H9 (cell line): ENCODE data around the gene CYBB. TPM values are rescaled to one million over a fixed set of nuclear protein-coding genes. Genes with fewer than 3 reads are reported as not detected.

Source experiments
- DNase-seq: peaks from one replicate; pipeline ENCODE4 v3.0.0-alpha.2; 2017
- H2AFZ ChIP-seq: one replicate; pipeline ENCODE4 v1.6.1; 2013; ENCODE audit warnings: mild to moderate bottlenecking, low read length, control low read depth, moderate library complexity
- H2AK5ac ChIP-seq: 2 replicates; pipeline ENCODE4 v1.6.1; 2013; ENCODE audit warnings: low read length, control low read depth, mixed read lengths; ENCODE audit not compliant: insufficient read length
- H2BK120ac ChIP-seq: one replicate; pipeline ENCODE4 v1.6.1; 2013; ENCODE audit warnings: low read depth, mild to moderate bottlenecking, low read length, control low read depth, inconsistent platforms; ENCODE audit not compliant: poor library complexity, severe bottlenecking
- H2BK12ac ChIP-seq: 2 replicates; pipeline ENCODE4 v1.6.1; 2013; ENCODE audit warnings: low read length, control low read depth, mixed read lengths, low read depth; ENCODE audit not compliant: insufficient read length
- H2BK15ac ChIP-seq: 2 replicates; pipeline ENCODE4 v1.6.1; 2013; ENCODE audit warnings: low read depth, low read length, control low read depth
- H2BK20ac ChIP-seq: one replicate; pipeline ENCODE4 v1.6.1; 2013; ENCODE audit warnings: low read depth, mild to moderate bottlenecking, low read length, control low read depth, inconsistent platforms; ENCODE audit not compliant: poor library complexity, severe bottlenecking
- H2BK5ac ChIP-seq: 2 replicates; pipeline ENCODE4 v1.6.1; 2013; ENCODE audit warnings: low read length, control low read depth, mixed read lengths; ENCODE audit not compliant: insufficient read length
- H3K14ac ChIP-seq: 2 replicates; pipeline ENCODE4 v1.6.1; 2013; ENCODE audit warnings: low read length, control low read depth; ENCODE audit not compliant: insufficient read depth
- H3K18ac ChIP-seq: 2 replicates; pipeline ENCODE4 v1.6.1; 2013; ENCODE audit warnings: low read depth, mild to moderate bottlenecking, mixed read lengths, low read length, control low read depth; ENCODE audit not compliant: insufficient read length
- H3K23ac ChIP-seq: 2 replicates; pipeline ENCODE4 v1.6.1; 2013; ENCODE audit warnings: low read length, control low read depth, mixed read lengths, low read depth; ENCODE audit not compliant: insufficient read length
- H3K23me2 ChIP-seq: 2 replicates; pipeline ENCODE4 v1.6.1; 2013; ENCODE audit warnings: low read depth, mild to moderate bottlenecking, mixed read lengths, low read length, control low read depth; ENCODE audit not compliant: insufficient read length, poor library complexity, severe bottlenecking
- H3K27ac ChIP-seq: 2 replicates; pipeline ENCODE4 v1.5.1; 2013; ENCODE audit warnings: low read length, control low read depth, mixed read lengths, low read depth; ENCODE audit not compliant: insufficient read length
- H3K27me3 ChIP-seq: 2 replicates; pipeline ENCODE4 v1.6.1; 2013; ENCODE audit warnings: low read length, control low read depth, inconsistent platforms; ENCODE audit not compliant: insufficient read depth
- H3K4ac ChIP-seq: 2 replicates; pipeline ENCODE4 v1.6.1; 2013; ENCODE audit warnings: low read depth, mild to moderate bottlenecking, control low read depth, inconsistent platforms, low read length, moderate library complexity
- H3K4me1 ChIP-seq: 2 replicates; pipeline ENCODE4 v1.6.1; 2013; ENCODE audit warnings: low read length, control low read depth, inconsistent platforms; ENCODE audit not compliant: insufficient read depth
- H3K4me2 ChIP-seq: 2 replicates; pipeline ENCODE4 v1.6.1; 2013; ENCODE audit warnings: low read length, control low read depth, mixed read lengths; ENCODE audit not compliant: insufficient read length, insufficient read depth
- H3K56ac ChIP-seq: 2 replicates; pipeline ENCODE4 v1.6.1; 2013; ENCODE audit warnings: low read depth, mild to moderate bottlenecking, mixed read lengths, low read length, control low read depth; ENCODE audit not compliant: insufficient read length
- H3K79me1 ChIP-seq: 2 replicates; pipeline ENCODE4 v1.6.1; 2013; ENCODE audit warnings: low read depth, mild to moderate bottlenecking, moderate library complexity, low read length, control low read depth, inconsistent platforms; ENCODE audit not compliant: insufficient read depth, poor library complexity, severe bottlenecking
- H3K79me2 ChIP-seq: 2 replicates; pipeline ENCODE4 v1.6.1; 2013; ENCODE audit warnings: low read length, control low read depth, inconsistent platforms; ENCODE audit not compliant: insufficient read depth
- H3K9ac ChIP-seq: 2 replicates; pipeline ENCODE4 v1.6.1; 2013; ENCODE audit warnings: low read length, control low read depth, mixed read lengths; ENCODE audit not compliant: insufficient read length; ENCODE audit errors: extremely low read depth
- H3K9me3 ChIP-seq: one replicate; pipeline ENCODE4 v1.6.1; 2013; ENCODE audit warnings: low read depth, low read length, inconsistent platforms; ENCODE audit not compliant: control insufficient read depth
- H3T11ph ChIP-seq: one replicate; pipeline ENCODE4 v1.6.1; 2013; ENCODE audit warnings: mild to moderate bottlenecking, low read length, control low read depth, inconsistent platforms
- H4K20me1 ChIP-seq: one replicate; pipeline ENCODE4 v1.6.1; 2013; ENCODE audit not compliant: control insufficient read depth, insufficient read length, insufficient read depth
- H4K5ac ChIP-seq: 2 replicates; pipeline ENCODE4 v1.6.1; 2013; ENCODE audit warnings: low read depth, mild to moderate bottlenecking, mixed read lengths, low read length, control low read depth; ENCODE audit not compliant: insufficient read length
- H4K8ac ChIP-seq: replicated peaks from 2 replicates; pipeline ENCODE4 v1.6.1; 2013; ENCODE audit warnings: low read length, control low read depth, mixed read lengths, low read depth; ENCODE audit not compliant: insufficient read length
- H4K91ac ChIP-seq: 2 replicates; pipeline ENCODE4 v1.6.1; 2013; ENCODE audit warnings: low read depth, mild to moderate bottlenecking, moderate library complexity, mixed read lengths, low read length, control low read depth; ENCODE audit not compliant: insufficient read length
- H3K27ac Mint-ChIP-seq, 3 experiments: 2 replicates in 2 of 3; 3 replicates in 1 of 3; pipeline ENCODE4 v1.8.0; 2020 to 2021; ENCODE audit warnings: mixed read lengths in 3 of 3, mild to moderate bottlenecking in 1 of 3, moderate library complexity in 1 of 3
- H3K27me3 Mint-ChIP-seq: 2 replicates; pipeline ENCODE4 v1.8.0; 2021; ENCODE audit warnings: low read depth, mild to moderate bottlenecking, moderate library complexity, mixed read lengths
- H3K36me3 Mint-ChIP-seq, 3 experiments: 2 replicates in 2 of 3; 3 replicates in 1 of 3; pipeline ENCODE4 v1.8.0; 2020 to 2021; ENCODE audit warnings: low read depth in 3 of 3, mixed read lengths in 3 of 3; ENCODE audit not compliant: insufficient read depth in 1 of 3
- H3K4me1 Mint-ChIP-seq, 2 experiments: 2 replicates each; pipeline ENCODE4 v1.8.0; 2020; ENCODE audit warnings: mixed read lengths in 2 of 2
- H3K4me3 Mint-ChIP-seq, 2 experiments: 2 replicates in 1 of 2; 3 replicates in 1 of 2; pipeline ENCODE4 v1.8.0; 2020 to 2021; ENCODE audit warnings: mild to moderate bottlenecking in 2 of 2, mixed read lengths in 2 of 2, moderate library complexity in 1 of 2
- H3K9me3 Mint-ChIP-seq, 2 experiments: 2 replicates in 1 of 2; 3 replicates in 1 of 2; pipeline ENCODE4 v1.8.0; 2020; ENCODE audit warnings: mild to moderate bottlenecking in 2 of 2, mixed read lengths in 2 of 2, moderate library complexity in 1 of 2
- WGBS: extraction: QIAGEN DNeasy Blood & Tissue Kit; methylation state at CpG from one replicate; pipeline ENCODE4 v1.1.7; 2013; ENCODE audit warnings: missing lambda C conversion rate, low lambda C conversion rate, mixed read lengths; ENCODE audit not compliant: insufficient read length; ENCODE audit errors: extremely low coverage; 5-methylcytosine and 5-hydroxymethylcytosine counted together
- total RNA-seq: library from RNA; stranded (reverse); gene quantifications from 2 replicates; pipeline ENCODE4 v1.2.1, GENCODE V29; 2021
- TF ChIP-seq, protein P1 (sequence below): fragments of 200-600 bp; sonication (generic); conservative IDR thresholded peaks from 3 replicates; pipeline ENCODE4 v1.8.0; 2021; ENCODE audit warnings: antibody characterized with exemption, mild to moderate bottlenecking

The CYBB gene
- total RNA-seq, 1 experiment from 2014 or later = 0.07 TPM

DNA sequence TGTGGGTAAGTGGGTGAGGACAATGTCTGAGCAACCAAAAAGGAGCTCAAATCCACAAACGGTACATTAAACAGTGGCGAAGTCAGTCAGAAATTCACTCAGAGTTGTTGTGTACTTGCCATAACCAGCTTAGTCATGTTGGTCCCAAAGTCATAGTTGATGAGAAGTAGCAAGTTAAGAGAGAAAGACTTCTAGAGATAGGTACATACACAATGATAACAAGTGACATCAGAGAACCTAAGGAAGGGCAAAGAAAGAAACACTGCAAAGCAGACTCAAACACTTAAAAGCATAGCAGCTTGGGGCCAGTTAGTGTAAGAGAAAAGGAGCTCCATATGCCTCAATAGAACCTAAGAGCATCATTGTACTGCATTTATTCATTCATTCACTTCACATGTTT, 37.3 kb downstream of the CYBB start:
- Mint-ChIP-seq H3K4me1 (no peaks in the 10 kb centered on the region; a peak in 1 of 4 replicates), H3K4me3 (no peak overlapping the region)
- no peak overlapping the region for H4K5ac ChIP-seq

More for the DNA sequence above, 37.3 kb downstream of the CYBB start:
- Histone ChIP-seq H3T11ph (no peak overlapping the region), H3K79me1 (no peaks in the 10 kb centered on the region), H2BK20ac (no peak overlapping the region), H3K4ac (no peak overlapping the region), H4K91ac (no peak overlapping the region), H3K27ac (no peak overlapping the region), H2BK5ac (no peak overlapping the region), H2BK12ac (no peak overlapping the region), H3K4me2 (no peak overlapping the region), H4K8ac (no peak overlapping the region), H2AFZ (no peak overlapping the region), H3K27me3 (no peaks in the 10 kb centered on the region), H3K56ac (no peak overlapping the region), H2BK15ac (no peak overlapping the region), H3K18ac (no peak overlapping the region), H3K4me1 (no peaks in the 10 kb centered on the region), H2BK120ac (no peak overlapping the region), H4K20me1 (no peaks in the 10 kb centered on the region), H3K14ac (no peak overlapping the region), H3K23me2 (no peaks in the 10 kb centered on the region), H2AK5ac (no peak overlapping the region), H3K9me3 (peaks cover 6% of the 10 kb centered on the region), H3K9ac (no peak overlapping the region), H3K23ac (no peak overlapping the region), H3K79me2 (no peaks in the 10 kb centered on the region)
- Mint-ChIP-seq H3K27ac (no peak overlapping the region), H3K9me3 (peaks cover 49 to 67% of the 10 kb centered on the region in 2 experiments), H3K36me3 (no peaks in the 10 kb centered on the region; a peak in 1 of 7 replicates), H3K27me3 (no peaks in the 10 kb centered on the region)
- TF ChIP-seq, protein P1, sequence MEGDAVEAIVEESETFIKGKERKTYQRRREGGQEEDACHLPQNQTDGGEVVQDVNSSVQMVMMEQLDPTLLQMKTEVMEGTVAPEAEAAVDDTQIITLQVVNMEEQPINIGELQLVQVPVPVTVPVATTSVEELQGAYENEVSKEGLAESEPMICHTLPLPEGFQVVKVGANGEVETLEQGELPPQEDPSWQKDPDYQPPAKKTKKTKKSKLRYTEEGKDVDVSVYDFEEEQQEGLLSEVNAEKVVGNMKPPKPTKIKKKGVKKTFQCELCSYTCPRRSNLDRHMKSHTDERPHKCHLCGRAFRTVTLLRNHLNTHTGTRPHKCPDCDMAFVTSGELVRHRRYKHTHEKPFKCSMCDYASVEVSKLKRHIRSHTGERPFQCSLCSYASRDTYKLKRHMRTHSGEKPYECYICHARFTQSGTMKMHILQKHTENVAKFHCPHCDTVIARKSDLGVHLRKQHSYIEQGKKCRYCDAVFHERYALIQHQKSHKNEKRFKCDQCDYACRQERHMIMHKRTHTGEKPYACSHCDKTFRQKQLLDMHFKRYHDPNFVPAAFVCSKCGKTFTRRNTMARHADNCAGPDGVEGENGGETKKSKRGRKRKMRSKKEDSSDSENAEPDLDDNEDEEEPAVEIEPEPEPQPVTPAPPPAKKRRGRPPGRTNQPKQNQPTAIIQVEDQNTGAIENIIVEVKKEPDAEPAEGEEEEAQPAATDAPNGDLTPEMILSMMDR = no peak
- no CpG with 5 or more reads among the region's 2 CpGs for WGBS
- DNase-seq = no peak
